Measurements from ENCODE around the gene CSMD2.

DNA sequence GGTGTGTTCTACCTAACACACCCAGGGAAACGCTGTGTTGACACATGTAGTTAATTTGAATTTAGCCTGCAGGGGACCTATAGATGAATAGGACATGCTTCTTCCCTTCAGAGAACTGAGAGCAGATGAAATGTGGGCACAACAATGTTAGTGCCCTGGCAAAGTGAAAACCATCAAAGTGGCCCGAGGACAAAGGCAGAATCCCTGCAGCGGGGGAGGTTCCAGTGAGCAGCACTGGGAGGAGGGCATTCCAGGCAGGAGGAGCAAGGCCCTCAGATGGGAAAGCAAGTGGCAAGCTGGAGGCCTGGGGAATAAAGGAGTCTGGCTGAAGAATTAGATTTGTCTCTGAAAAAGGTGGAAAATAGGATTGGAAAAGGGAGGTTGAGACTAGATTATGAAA lies 48.9 kb upstream of the CSMD2 start:
- TF ChIP-seq, protein P1, sequence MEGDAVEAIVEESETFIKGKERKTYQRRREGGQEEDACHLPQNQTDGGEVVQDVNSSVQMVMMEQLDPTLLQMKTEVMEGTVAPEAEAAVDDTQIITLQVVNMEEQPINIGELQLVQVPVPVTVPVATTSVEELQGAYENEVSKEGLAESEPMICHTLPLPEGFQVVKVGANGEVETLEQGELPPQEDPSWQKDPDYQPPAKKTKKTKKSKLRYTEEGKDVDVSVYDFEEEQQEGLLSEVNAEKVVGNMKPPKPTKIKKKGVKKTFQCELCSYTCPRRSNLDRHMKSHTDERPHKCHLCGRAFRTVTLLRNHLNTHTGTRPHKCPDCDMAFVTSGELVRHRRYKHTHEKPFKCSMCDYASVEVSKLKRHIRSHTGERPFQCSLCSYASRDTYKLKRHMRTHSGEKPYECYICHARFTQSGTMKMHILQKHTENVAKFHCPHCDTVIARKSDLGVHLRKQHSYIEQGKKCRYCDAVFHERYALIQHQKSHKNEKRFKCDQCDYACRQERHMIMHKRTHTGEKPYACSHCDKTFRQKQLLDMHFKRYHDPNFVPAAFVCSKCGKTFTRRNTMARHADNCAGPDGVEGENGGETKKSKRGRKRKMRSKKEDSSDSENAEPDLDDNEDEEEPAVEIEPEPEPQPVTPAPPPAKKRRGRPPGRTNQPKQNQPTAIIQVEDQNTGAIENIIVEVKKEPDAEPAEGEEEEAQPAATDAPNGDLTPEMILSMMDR (conservative IDR thresholded peaks at IDR 0.05 in 1 of 2, IDR thresholded peaks at IDR 0.05 in 1 of 2; ENCODE audit: low read depth in 1 of 2, low read length in 2 of 2) = no peak
- no peak for TF ChIP-seq EZH2 (IDR thresholded peaks at IDR 0.05; ENCODE audit: low read length, missing control alignments)
